Measurements from ENCODE around the gene SLC5A8.
"Not testable (repeated sequence)": the region's sequence is repeated elsewhere in the genome, so short reads cannot be mapped to it uniquely, and the experiment has no call there.

Gene SLC5A8

DNA sequence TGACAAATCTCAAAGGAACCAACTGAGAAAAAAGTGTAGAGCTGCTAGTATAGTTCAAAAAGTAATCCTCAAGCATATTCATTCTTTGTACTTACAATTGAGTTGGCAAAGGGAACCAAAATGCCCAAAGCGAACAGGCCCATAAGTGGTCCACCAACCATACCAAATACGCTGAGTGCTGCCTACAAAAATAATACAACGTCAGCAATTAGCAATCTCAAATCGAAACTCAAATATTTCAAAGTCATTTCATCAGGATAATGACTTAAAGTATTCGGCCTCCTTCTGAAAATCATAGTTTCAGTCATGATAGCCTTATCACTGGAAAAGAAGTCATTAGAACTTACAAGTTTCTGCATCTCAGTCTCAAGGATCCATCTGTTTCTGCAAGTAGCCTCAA is 42.0 kb downstream of the SLC5A8 start:
- no peak for DNase-seq

DNA sequence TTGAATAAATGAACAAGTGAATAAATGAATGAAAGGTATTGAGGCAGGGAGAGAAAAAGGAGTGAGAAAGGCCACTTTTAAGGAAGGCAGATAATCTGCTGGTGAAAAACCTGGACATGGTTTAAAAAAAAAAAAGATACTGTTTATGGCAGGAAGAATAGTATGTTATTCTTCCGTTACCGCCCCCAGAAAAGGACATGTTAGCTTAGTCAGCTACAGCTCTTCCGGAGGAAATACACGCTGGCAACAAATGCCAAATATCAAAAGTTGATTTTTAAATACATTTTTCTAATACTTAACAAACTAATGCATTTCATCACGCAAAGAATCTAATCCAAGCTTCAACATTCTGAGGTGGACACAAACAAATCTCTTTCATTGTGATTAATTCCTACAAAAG is 43.2 kb downstream of the SLC5A8 start:
- DNase-seq: no peak

DNA sequence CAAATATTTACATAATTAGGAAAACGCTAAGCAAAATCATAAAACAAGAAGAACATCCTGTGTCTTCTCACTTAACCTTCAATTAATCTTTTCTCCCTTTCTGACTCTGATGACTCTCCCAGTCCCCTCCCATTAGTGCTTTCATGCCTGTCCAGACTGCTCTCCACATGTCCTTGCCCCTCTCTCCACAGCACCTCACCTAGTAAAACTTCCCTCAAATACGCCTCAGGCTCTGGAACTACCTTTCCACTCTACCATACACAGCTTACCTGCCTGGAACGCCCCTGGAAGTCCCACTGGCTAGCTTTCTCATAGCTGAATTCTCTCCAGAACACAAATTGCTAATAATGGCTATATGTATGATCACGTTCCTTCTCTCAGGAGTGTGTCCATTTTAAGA is 44.7 kb downstream of the SLC5A8 start:
- no peak for DNase-seq

DNA sequence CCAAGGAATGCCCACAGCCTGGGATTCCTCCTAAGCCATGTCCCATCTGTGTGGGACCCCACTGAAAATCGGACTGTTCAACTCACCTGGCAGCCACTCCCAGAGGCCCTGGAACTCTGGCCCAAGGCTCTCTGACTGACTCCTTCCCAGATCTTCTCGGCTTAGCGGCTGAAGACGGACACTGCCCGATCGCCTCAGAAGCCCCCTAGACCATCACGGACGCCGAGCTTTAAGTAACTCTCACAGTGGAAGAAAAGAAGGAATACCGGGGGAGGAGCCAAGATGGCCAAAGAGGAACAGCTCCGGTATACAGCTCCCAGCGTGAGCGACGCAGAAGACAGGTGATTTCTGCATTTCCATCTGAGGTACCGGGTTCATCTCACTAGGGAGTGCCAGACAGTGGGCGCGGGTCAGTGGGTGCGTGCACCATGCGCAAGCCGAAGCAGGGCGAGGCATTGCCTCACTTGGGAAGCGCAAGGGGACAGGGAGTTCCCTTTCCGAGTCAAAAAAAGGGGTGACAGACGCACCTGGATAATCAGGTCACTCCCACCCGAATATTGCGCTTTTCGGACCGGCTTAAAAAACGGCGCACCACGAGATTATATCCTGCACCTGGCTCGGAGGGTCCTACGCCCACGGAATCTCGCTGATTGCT is 64.1 kb downstream of the SLC5A8 start:
- DNase-seq: not testable (repeated sequence)

DNA sequence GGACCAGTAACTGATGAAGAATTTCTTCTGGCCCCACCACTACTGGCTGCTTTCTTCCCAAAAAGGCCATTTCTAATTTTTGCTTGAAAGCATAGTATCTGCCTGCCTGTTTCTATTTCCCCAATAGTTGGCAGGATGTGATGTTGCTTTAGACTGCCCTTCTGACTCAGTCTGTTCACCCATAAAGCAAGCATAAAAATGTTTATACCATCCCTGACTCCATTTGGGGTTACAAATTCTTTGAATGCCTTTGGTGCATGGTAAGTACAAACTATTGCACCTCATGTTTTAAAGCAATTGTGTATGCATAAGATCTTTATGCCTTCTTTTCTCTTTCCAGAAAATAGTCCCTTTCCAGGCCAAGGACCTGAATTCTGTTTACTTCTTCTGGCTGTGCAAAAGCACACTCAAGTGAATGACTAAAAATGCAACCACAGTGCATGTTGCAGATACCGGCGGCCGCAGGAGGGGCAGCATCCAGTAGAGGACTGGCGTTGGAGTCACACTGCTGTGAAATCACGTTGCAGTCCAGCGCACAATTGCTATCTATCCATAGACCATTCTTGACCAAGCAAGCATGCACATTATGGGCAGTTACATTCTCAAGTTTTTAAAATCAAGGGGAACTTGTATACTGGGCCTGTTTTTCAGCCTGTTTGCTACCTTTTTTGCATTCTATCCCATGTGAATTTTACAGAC is 82.4 kb downstream of the SLC5A8 start:
- DNase-seq: no peak

DNA sequence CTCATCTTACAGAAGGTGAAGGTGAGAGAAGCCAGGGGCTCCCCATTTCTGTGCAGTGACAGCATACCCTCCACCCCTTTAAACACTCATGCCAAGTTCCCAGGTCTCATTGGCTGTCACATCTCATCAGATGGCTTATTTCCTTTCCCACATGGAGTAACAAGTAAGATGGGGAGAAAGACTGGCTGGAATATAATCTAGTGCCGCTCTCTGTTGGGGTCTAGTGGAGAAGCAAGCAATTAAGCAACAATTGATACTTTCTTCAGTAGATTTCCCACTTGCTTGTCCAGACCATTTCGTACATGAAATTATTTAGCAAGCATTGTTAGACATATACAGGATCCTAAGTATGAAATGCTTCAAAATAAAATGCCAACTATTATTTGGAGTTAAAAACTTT is 92.2 kb downstream of the SLC5A8 start:
- no peak for DNase-seq

DNA sequence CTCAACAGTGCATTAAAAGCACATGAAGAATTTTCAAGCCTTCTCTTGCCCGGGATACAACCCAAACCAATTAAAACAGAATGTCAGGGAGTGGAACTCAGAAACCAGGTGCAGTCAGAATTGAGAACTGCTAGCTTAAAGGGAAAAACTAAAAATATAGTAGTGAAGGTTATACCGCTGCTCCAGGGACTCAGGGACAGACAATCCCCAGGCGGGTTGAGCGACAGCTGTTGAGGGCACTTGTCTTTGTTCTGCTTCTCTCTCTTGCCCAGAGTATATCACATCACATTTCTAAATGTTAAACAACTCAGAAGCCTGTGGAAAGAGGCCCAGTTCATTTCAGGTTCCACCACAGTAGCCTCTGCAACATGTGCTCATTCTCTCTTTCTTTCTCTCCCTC is 93.1 kb downstream of the SLC5A8 start:
- no peak for DNase-seq

DNA sequence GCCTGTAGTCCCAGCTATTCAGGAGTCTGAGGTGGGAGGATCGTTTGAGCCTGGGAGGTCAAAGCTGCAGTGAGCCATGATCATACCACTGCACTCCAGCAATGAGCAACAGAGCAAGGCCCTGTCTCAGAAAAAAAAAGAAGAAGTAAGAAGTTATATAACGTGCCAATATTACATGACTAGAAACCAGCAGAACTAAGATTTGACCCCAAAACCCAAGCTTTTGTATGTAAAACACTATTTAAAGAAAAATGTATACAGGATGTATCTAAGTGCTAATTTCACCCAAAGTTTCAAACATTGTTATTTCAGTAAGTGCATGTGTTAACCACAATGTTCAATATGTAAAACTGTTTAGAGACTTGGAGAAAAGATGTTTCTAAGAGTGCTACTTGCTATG is 94.7 kb downstream of the SLC5A8 start:
- no peak for DNase-seq

DNA sequence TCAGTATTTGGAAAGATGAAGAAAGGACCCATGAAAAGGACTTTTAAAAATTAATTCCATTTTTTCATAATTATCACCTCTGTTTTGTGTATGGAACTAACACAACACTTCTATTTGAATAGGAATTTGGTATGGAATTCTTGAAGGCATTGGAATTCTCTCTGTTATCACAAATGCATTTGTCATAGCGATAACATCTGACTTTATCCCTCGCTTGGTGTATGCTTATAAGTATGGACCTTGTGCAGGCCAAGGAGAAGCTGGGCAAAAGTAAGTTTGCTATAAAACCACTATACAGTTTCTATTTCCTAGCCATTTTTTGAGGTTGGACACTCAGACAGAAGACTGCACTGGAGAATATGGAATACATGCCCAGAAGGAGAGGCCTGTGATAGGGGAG is 98.6 kb downstream of the SLC5A8 start:
- no peak for DNase-seq

DNA sequence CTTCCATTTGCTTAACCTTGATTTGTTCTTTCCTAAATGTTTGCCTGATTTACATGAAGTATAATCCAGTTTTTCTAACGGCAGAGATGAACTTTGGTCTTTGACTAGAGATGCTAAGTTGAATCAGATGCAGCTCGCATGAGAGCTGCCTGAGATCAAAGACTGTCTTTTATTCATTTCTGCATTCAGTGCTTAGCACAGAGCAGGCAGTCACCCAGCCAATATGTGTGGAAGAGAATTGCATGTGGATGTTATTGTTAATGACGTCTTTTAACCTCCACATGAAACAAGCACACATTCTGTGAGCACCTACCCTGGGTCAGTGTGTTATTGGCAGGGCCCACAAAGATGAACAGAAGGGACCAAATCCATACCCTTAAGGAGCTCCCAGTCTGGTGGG is 99.2 kb downstream of the SLC5A8 start:
- no peak for DNase-seq

DNA sequence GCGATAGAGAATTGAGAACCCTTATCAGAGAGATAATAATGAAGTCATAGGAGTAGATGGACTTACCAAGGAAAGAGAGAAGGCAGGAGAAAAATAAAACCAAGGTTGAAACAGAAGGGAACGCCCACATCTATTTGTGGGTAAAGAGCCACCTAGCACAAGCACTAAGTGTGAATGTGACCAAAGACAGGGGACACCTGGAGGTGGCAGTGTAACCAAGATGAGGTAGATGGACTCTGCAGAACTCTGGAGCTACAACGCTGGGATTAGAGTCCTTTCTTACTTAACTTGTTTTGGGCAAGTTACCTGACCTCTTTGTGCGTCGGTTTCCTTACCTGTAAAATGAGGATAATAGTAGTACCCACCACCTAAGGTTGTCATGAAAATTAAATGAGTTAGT is 101.9 kb downstream of the SLC5A8 start:
- no peak for DNase-seq

DNA sequence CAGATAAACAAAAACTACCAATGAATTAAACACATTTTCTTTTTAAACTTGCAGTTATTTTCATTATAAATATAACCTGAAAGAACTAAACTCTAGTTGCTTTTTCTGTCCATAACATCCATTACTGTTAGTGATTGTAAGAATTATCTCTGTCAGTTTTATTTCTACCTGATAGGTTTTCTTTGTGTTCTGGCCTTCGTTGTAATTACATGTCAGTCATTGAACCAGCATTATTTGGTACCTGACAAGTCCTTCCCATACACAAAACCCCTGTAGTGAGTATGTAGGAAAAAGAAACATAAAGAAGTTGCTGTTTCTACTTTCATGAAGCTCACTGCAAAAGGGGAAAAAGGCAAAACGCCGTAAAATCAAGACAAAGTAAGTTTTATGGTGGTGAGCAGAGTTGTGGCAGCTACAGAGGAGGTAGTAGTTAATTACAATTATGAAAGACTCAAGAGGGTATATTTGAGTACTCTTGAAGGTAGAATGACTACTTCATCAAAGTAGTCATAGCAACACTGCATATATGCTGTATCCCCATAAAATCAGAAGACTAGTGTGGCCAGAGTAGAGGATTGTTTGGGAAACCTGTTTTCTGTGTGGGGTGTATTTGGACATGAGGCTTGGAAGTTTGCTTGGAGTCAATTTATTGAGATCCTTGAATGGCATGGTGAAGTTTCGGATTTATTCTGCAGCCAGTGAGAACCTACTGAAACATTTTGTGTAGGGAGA is 102.8 kb downstream of the SLC5A8 start:
- no peak for DNase-seq

All from activated CD4-positive, alpha-beta T cell treated with anti-CD3 and anti-CD28 coated beads, Interleukin-2, amount 50 U/mL, for 48 hours (primary cell).